KBM-7 (cell line): ENCODE measurements around the gene PEX10.
"Not testable (repeated sequence)": the region's sequence is repeated elsewhere in the genome, so short reads cannot be mapped to it uniquely, and the experiment has no call there.

Source experiments
- DNase-seq: peaks from one replicate; pipeline ENCODE4 v3.0.0-alpha.2; 2015
- in situ Hi-C: fragments of 300-500 bp; cut with MboI; formaldehyde crosslinking; loops from 2 replicates; pipeline ENCODE4 v1.14.3; 2020; ENCODE audit warnings: low sequenced_read_pairs, low pct_unique_long_range_greater_than_20kb, mixed read lengths

The PEX10 gene

GRCh38 chr1:2412395-2412772 lies at the start of gene PEX10:
Gene PEX10, minus strand, starts transcription at chr1:2412564. Its CDS starts 62 bp downstream, at chr1:2412502.
- in situ Hi-C loops: no loop called here
- peak; percentile 88 for DNase-seq

- in situ Hi-C loops: loop anchor here (25.0 kb wide), 1 partner anchor 326 kb away; no protein-coding TSS in a partner anchor
- no peak for DNase-seq
Observed at GRCh38 chr1:2460996-2461751, 48.8 kb upstream of the PEX10 start.

- no peak for DNase-seq
- in situ Hi-C loops: loop anchor here (25.0 kb wide), 1 partner anchor 327 kb away; no protein-coding TSS in a partner anchor
Observed at GRCh38 chr1:2460203-2460602, 47.8 kb upstream of the PEX10 start.

GRCh38 chr1:2459757-2460156 lies 47.4 kb upstream of the PEX10 start:
- no peak for DNase-seq
- in situ Hi-C loops: loop anchor here (25.0 kb wide), 1 partner anchor 328 kb away; no protein-coding TSS in a partner anchor

GRCh38 chr1:2459102-2459753 lies 46.9 kb upstream of the PEX10 start:
- in situ Hi-C loops: loop anchor here (25.0 kb wide), 1 partner anchor 328 kb away; no protein-coding TSS in a partner anchor
- DNase-seq: not testable (repeated sequence)

- DNase-seq: no peak
- in situ Hi-C loops: loop anchor here (25.0 kb wide), 1 partner anchor 329 kb away; no protein-coding TSS in a partner anchor
Observed at GRCh38 chr1:2458687-2459086, 46.3 kb upstream of the PEX10 start.

GRCh38 chr1:2457444-2457843 lies 45.1 kb upstream of the PEX10 start:
- in situ Hi-C loops: loop anchor here (25.0 kb wide), 1 partner anchor 330 kb away; no protein-coding TSS in a partner anchor

GRCh38 chr1:2455757-2456156 lies 43.4 kb upstream of the PEX10 start:
- DNase-seq: no peak
- in situ Hi-C loops: loop anchor here (25.0 kb wide), 1 partner anchor 332 kb away; no protein-coding TSS in a partner anchor

More at GRCh38 chr1:2457444-2457843, 45.1 kb upstream of the PEX10 start:
- no peak for DNase-seq

GRCh38 chr1:2454227-2454626 lies 41.9 kb upstream of the PEX10 start:
- no peak for DNase-seq

GRCh38 chr1:2452932-2453315 lies 40.6 kb upstream of the PEX10 start:
- no peak for DNase-seq
- in situ Hi-C loops: loop anchor here (25.0 kb wide), 1 partner anchor 334 kb away; no protein-coding TSS in a partner anchor

More at GRCh38 chr1:2454227-2454626, 41.9 kb upstream of the PEX10 start:
- in situ Hi-C loops: loop anchor here (25.0 kb wide), 1 partner anchor 333 kb away; no protein-coding TSS in a partner anchor

GRCh38 chr1:2452201-2452931 lies 40.0 kb upstream of the PEX10 start:
- in situ Hi-C loops: loop anchor here (25.0 kb wide), 1 partner anchor 335 kb away; no protein-coding TSS in a partner anchor
- no peak for DNase-seq

- no peak for DNase-seq
- in situ Hi-C loops: loop anchor here (25.0 kb wide), 1 partner anchor 336 kb away; no protein-coding TSS in a partner anchor
Observed at GRCh38 chr1:2451741-2452140, 39.4 kb upstream of the PEX10 start.

- in situ Hi-C loops: loop anchor here (25.0 kb wide), 1 partner anchor 337 kb away; no protein-coding TSS in a partner anchor
Observed at GRCh38 chr1:2449636-2450454, 37.5 kb upstream of the PEX10 start.

GRCh38 chr1:2448098-2448445 lies 35.7 kb upstream of the PEX10 start:
- no peak for DNase-seq
- in situ Hi-C loops: no loop called here

More at GRCh38 chr1:2449636-2450454, 37.5 kb upstream of the PEX10 start:
- DNase-seq: no peak

GRCh38 chr1:2447276-2448097 lies 35.1 kb upstream of the PEX10 start:
- in situ Hi-C loops: no loop called here
- DNase-seq: no peak

- in situ Hi-C loops: no loop called here
- DNase-seq: no peak
Observed at GRCh38 chr1:2446861-2447260, 34.5 kb upstream of the PEX10 start.

- no peak for DNase-seq
- in situ Hi-C loops: no loop called here
Observed at GRCh38 chr1:2446394-2446793, 34.0 kb upstream of the PEX10 start.

- in situ Hi-C loops: no loop called here
Observed at GRCh38 chr1:2445823-2446215, 33.5 kb upstream of the PEX10 start.

More at GRCh38 chr1:2445823-2446215, 33.5 kb upstream of the PEX10 start:
- no peak for DNase-seq
